HG02852 (cell line): ENCODE results near the gene HSD17B14.
A peak's percentile ranks its signal among the peaks of the same experiment; 100 is the strongest.
"Not testable (repeated sequence)": the region's sequence is repeated elsewhere in the genome, so short reads cannot be mapped to it uniquely, and the experiment has no call there.

Source experiments
- ATAC-seq: cut with Tn5 transposase; IDR thresholded peaks from one replicate; pipeline ENCODE4 v1.9.1; 2021; ENCODE audit warnings: mild to moderate bottlenecking, moderate library complexity; ENCODE audit not compliant: unreplicated experiment

The HSD17B14 gene

GRCh38 chr19:48836089-48837017, at the start of gene HSD17B14:
Gene HSD17B14 (minus strand): TSS chr19:48836491. CDS start chr19:48836411, 80 bp downstream.
- ATAC-seq: no peak

- no peak for ATAC-seq
Measured at GRCh38 chr19:48883726-48884125, 47.4 kb upstream of the HSD17B14 start.

- no peak for ATAC-seq
Measured at GRCh38 chr19:48881741-48882657, 45.7 kb upstream of the HSD17B14 start.

- ATAC-seq: not testable (repeated sequence)
Measured at GRCh38 chr19:48879696-48880095, 43.4 kb upstream of the HSD17B14 start.

GRCh38 chr19:48879025-48879637, 42.8 kb upstream of the HSD17B14 start:
- no peak for ATAC-seq

GRCh38 chr19:48878196-48879024, 42.1 kb upstream of the HSD17B14 start:
- ATAC-seq: no peak

GRCh38 chr19:48877855-48878195, 41.5 kb upstream of the HSD17B14 start:
- ATAC-seq: no peak

GRCh38 chr19:48876043-48876981, 40.0 kb upstream of the HSD17B14 start:
- not testable (repeated sequence) for ATAC-seq

- peak; percentile 1 for ATAC-seq
Measured at GRCh38 chr19:48874303-48875135, 38.2 kb upstream of the HSD17B14 start.

- ATAC-seq: no peak
Measured at GRCh38 chr19:48873476-48874302, 37.4 kb upstream of the HSD17B14 start.

- peak; percentile 19 for ATAC-seq
Measured at GRCh38 chr19:48872884-48873475, 36.7 kb upstream of the HSD17B14 start.

- no peak for ATAC-seq
Measured at GRCh38 chr19:48872182-48872883, 36.0 kb upstream of the HSD17B14 start, which contains the start of gene PPP1R15A. Gene PPP1R15A (plus strand): TSS chr19:48872421. CDS start chr19:48873234, 813 bp downstream.

- ATAC-seq: not testable (repeated sequence)
Measured at GRCh38 chr19:48871471-48872181, 35.3 kb upstream of the HSD17B14 start.

- ATAC-seq: no peak
Measured at GRCh38 chr19:48870048-48870447, 33.8 kb upstream of the HSD17B14 start.

GRCh38 chr19:48868114-48868886, 32.0 kb upstream of the HSD17B14 start, which contains the start of gene PLEKHA4:
Gene PLEKHA4 (minus strand): TSS chr19:48868617. CDS start chr19:48867620, 997 bp downstream.
- no peak for ATAC-seq
